Spleen (tissue), 11 donors: Measurements from ENCODE around the gene TMEM203. TPM values are rescaled to one million over a fixed set of nuclear protein-coding genes. Genes with fewer than 3 reads are reported as not detected.

Experiments used
- DNase-seq: peaks from one replicate; pipeline ENCODE4 v3.0.0-alpha.2; 2020
- H3K27ac ChIP-seq, 8 donors: fragments of 200-600 bp; sonication (generic) in 7 of 8; 1 replicate in 4 of 8; 2 replicates in 4 of 8; pipeline versions ENCODE4 v1.5.0 to v1.8.0; 2016 to 2021; ENCODE audit warnings: inconsistent platforms in 4 of 8, mild to moderate bottlenecking in 4 of 8, moderate library complexity in 1 of 8
- H3K27me3 ChIP-seq, 7 donors: fragments of 200-600 bp; sonication (generic) in 6 of 7; replicated peaks in 1 of 7; 1 replicate in 4 of 7; 2 replicates in 3 of 7; pipeline versions ENCODE4 v1.5.0 to v1.8.0; 2016 to 2021; ENCODE audit warnings: inconsistent platforms in 3 of 7, mild to moderate bottlenecking in 1 of 7
- H3K36me3 ChIP-seq, 6 donors: fragments of 200-600 bp; sonication (generic) in 5 of 6; 1 replicate in 4 of 6; 2 replicates in 2 of 6; pipeline versions ENCODE4 v1.5.0 to v1.8.0; 2016 to 2021; ENCODE audit warnings: inconsistent platforms in 2 of 6
- H3K4me1 ChIP-seq, 6 donors: fragments of 200-600 bp; sonication (generic) in 5 of 6; 1 replicate in 3 of 6; 2 replicates in 3 of 6; pipeline versions ENCODE4 v1.5.0 to v1.8.0; 2016 to 2021; ENCODE audit warnings: inconsistent platforms in 3 of 6
- H3K4me3 ChIP-seq, 8 donors: fragments of 200-600 bp; sonication (generic) in 7 of 8; 1 replicate in 4 of 8; 2 replicates in 4 of 8; pipeline versions ENCODE4 v1.5.0 to v1.8.0; 2016 to 2021; ENCODE audit warnings: inconsistent platforms in 4 of 8, mild to moderate bottlenecking in 4 of 8, moderate library complexity in 2 of 8
- H3K9me3 ChIP-seq, 8 donors: fragments of 200-600 bp; sonication (generic) in 7 of 8; 1 replicate in 4 of 8; 2 replicates in 4 of 8; pipeline versions ENCODE4 v1.5.0 to v1.8.0; 2016 to 2021; ENCODE audit warnings: inconsistent platforms in 4 of 8
- CTCF ChIP-seq, 11 experiments: fragments of 200-600 bp in 7 of 11; fragments of 450-650 bp in 4 of 11; sonication (generic) in 4 of 11; IDR thresholded peaks in 8 of 11; conservative IDR thresholded peaks in 3 of 11; 1 replicate in 7 of 11; 2 replicates in 4 of 11; pipeline versions ENCODE4 v1.4.0 to v1.8.0; 2016 to 2021; ENCODE audit warnings: antibody characterized with exemption in 11 of 11, inconsistent platforms in 4 of 11, mild to moderate bottlenecking in 1 of 11
- POLR2A ChIP-seq, 3 donors: fragments of 450-650 bp; IDR thresholded peaks; one replicate each; pipeline ENCODE4 v1.5.1; 2017; ENCODE audit warnings: antibody characterized with exemption in 3 of 3, mild to moderate bottlenecking in 1 of 3
- POLR2AphosphoS5 ChIP-seq, 3 donors: sonication (generic); formaldehyde crosslinking; IDR thresholded peaks; one replicate each; pipeline ENCODE4 v1.5.1; 2017; ENCODE audit warnings: antibody characterized with exemption in 3 of 3
- WGBS, 5 donors: extraction: QIAGEN DNeasy Blood & Tissue Kit in 3 of 5; methylation state at CpG; one replicate each; pipeline versions ENCODE4 v1.1.5 to v1.1.7; 2013 to 2018; 5-methylcytosine and 5-hydroxymethylcytosine counted together
- intact Hi-C: fragments of 100-400 bp; cut with DNase I; formaldehyde crosslinking; loops from one replicate; pipeline ENCODE4 v1.15.0; 2023; ENCODE audit warnings: low total_unique reads
- polyA plus RNA-seq, 3 donors: library from polyadenylated mRNA; stranded (reverse); fragments of 200-250 nt; gene quantifications; one replicate each; pipeline ENCODE4 v1.2.1, GENCODE V29; 2013
- total RNA-seq, 7 donors: library from RNA; depleted of rRNA in 3 of 7; stranded (reverse); fragments of >200 nt in 3 of 7; fragmentation: NEBNext Ultra II Directional in 4 of 7; extraction: Animal tissue kit (Norgen Biotek cat#: 25700) in 4 of 7; gene quantifications; one replicate each; pipeline versions ENCODE4 v1.1.0 to v1.2.1, GENCODE V29; 2016 to 2021
- donor health status: healthy with polysubstance abuse.
- donor health status: DM: no; HTN: no; CAD: no; lungs with moderate emphysema.
- donor health status: DM: no; HTN: no; CAD: no.
- donor health status: Bipolar disorder and iron deficiency.
- donor health status: healthy.
- donor health status: DM: no; HTN: no; CAD: no.
- donor health status: DM: yes; HTN: yes; CAD: no.

Gene TMEM203
- total and polyA plus RNA-seq, 10 donors = 28.4 to 50.1 (median 36.0) TPM

GRCh38 chr9:137164370-137165249 is 40.8 kb downstream of the TMEM203 start:
- TF ChIP-seq POLR2AphosphoS5 (IDR thresholded peaks at IDR 0.05) = no peak
- TF ChIP-seq POLR2A (IDR thresholded peaks at IDR 0.05) = no peak
- no peak for TF ChIP-seq CTCF (IDR thresholded peaks at IDR 0.05 in 8 of 11, conservative IDR thresholded peaks at IDR 0.05 in 3 of 11)
- Histone ChIP-seq H3K9me3 (no peaks in the 10 kb centered on the region), H3K4me1 (peaks cover 12 to 59% (median 46%) of the 10 kb centered on the region in 6 donors), H3K4me3 (no peak overlapping the region), H3K36me3 (no peaks in the 10 kb centered on the region), H3K27me3 (peaks cover 15 to 100% (median 100%) of the 10 kb centered on the region in 7 donors), H3K27ac (no peak overlapping the region)
- no peak for DNase-seq
- 77 to 79% (median 78%) methylated on average over 29 to 34 of the region's 34 CpGs for WGBS, 5 donors
- intact Hi-C loops = no loop called here

DNA sequence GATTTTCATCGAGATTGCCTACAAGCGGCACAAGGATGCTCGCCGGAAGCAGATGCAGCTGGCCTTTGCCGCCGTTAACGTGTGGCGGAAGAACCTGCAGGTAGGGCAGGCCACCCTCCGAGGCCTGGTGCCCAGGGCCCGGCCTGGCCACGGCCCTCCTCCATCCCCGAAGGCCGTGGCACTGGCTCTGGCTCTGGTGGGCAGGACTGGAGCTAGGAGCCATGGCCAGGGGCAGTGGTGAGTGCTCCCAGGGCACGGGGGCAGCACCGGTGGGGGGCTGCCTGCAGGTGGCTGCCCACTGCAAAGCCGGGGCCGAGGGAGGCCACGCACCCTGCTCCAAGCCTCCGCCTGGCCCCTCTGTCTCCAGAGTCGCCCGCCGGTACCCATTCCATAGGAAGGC is 41.6 kb downstream of the TMEM203 start:
- Histone ChIP-seq H3K4me3 (no peak overlapping the region), H3K27ac (no peak overlapping the region), H3K9me3 (no peaks in the 10 kb centered on the region), H3K27me3 (peaks cover 17 to 100% (median 100%) of the 10 kb centered on the region in 7 donors), H3K4me1 (peaks cover 8 to 53% (median 38%) of the 10 kb centered on the region in 6 donors), H3K36me3 (no peaks in the 10 kb centered on the region)
- intact Hi-C loops = no loop called here
- no peak for TF ChIP-seq CTCF (IDR thresholded peaks at IDR 0.05 in 8 of 11, conservative IDR thresholded peaks at IDR 0.05 in 3 of 11)
- TF ChIP-seq POLR2A (IDR thresholded peaks at IDR 0.05) = no peak
- TF ChIP-seq POLR2AphosphoS5 (IDR thresholded peaks at IDR 0.05) = no peak
- no peak for DNase-seq
- WGBS, 5 donors = 68 to 95% (median 83%) methylated on average over 9 to 22 of the region's 22 CpGs

DNA sequence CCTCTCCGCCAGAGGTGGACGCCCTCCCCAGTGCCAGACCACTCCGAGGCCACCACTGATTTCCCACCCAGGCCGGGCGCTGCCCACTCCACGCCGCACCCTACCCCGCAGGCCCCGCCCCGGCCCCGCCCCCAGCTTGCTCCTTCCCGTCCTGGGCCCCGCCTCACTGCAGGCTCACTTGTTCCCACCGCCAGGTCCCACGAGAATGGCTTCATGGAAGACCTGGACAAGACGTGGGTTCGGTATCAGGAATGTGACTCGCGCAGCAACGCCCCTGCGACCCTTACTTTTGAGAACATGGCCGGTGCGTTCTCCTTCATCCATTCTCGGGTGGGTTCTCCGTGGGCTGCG is 42.1 kb downstream of the TMEM203 start:
- Histone ChIP-seq H3K27ac (no peak overlapping the region), H3K36me3 (no peaks in the 10 kb centered on the region), H3K4me3 (peak overlapping the region in 5 of 8 donors; percentile 8 to 59 (median 18)), H3K4me1 (peaks cover 5 to 53% (median 35%) of the 10 kb centered on the region in 6 donors), H3K27me3 (peaks cover 18 to 100% (median 100%) of the 10 kb centered on the region in 7 donors), H3K9me3 (no peaks in the 10 kb centered on the region)
- WGBS, 5 donors = 11 to 44% (median 37%) methylated on average over 7 to 26 of the region's 26 CpGs
- TF ChIP-seq POLR2AphosphoS5 (IDR thresholded peaks at IDR 0.05) (no peak), CTCF (IDR thresholded peaks at IDR 0.05 in 8 of 11, conservative IDR thresholded peaks at IDR 0.05 in 3 of 11) (no peak), POLR2A (IDR thresholded peaks at IDR 0.05) (no peak)
- intact Hi-C loops = no loop called here
- DNase-seq = no peak
